Measurements from ENCODE around the gene STXBP4. TPM values are rescaled to one million over a fixed set of nuclear protein-coding genes. Genes with fewer than 3 reads are reported as not detected.

STXBP4 gene
- total RNA-seq, 2 experiments from 2014 or later: 5.1 to 5.4 TPM

GRCh38 chr17:55120651-55121050 lies 152.1 kb downstream of the STXBP4 start:
- Mint-ChIP-seq H3K27me3 (no peaks in the 10 kb centered on the region), H3K4me1 (ENCODE audit: low read depth) (peaks cover 7% of the 10 kb centered on the region), H3K36me3 (ENCODE audit: low read depth) (no peaks in the 10 kb centered on the region), H3K4me3 (no peak overlapping the region), H3K27ac (no peak overlapping the region), H3K9me3 (no peaks in the 10 kb centered on the region)
- ATAC-seq (ENCODE audit: poor library complexity) (no peak), DNase-seq (no peak)
- H3K4me1 ChIP-seq (ENCODE audit: insufficient read depth, low read length): no peaks in the 10 kb centered on the region
- no peak overlapping the region for H3K4me3 ChIP-seq (ENCODE audit: low read length)
- no peaks in the 10 kb centered on the region for H3K36me3 ChIP-seq (ENCODE audit: insufficient read depth, low read length)
- H3K27ac ChIP-seq (ENCODE audit: low read depth in 1 of 2, low read length in 2 of 2): no peak overlapping the region
- H3K27me3 ChIP-seq (ENCODE audit: control insufficient read depth in 1 of 2, insufficient read depth in 2 of 2, low read length in 2 of 2): no peaks in the 10 kb centered on the region
- no peaks in the 10 kb centered on the region for H3K9me3 ChIP-seq (ENCODE audit: control insufficient read depth in 1 of 2, insufficient read depth in 1 of 2, low read length in 2 of 2)
- CTCF ChIA-PET: no interaction called here
- POLR2A ChIA-PET: no interaction called here
- intact Hi-C loops (cut with DNase I, micrococcal nuclease): no loop called here
- TF ChIP-seq, protein P1, sequence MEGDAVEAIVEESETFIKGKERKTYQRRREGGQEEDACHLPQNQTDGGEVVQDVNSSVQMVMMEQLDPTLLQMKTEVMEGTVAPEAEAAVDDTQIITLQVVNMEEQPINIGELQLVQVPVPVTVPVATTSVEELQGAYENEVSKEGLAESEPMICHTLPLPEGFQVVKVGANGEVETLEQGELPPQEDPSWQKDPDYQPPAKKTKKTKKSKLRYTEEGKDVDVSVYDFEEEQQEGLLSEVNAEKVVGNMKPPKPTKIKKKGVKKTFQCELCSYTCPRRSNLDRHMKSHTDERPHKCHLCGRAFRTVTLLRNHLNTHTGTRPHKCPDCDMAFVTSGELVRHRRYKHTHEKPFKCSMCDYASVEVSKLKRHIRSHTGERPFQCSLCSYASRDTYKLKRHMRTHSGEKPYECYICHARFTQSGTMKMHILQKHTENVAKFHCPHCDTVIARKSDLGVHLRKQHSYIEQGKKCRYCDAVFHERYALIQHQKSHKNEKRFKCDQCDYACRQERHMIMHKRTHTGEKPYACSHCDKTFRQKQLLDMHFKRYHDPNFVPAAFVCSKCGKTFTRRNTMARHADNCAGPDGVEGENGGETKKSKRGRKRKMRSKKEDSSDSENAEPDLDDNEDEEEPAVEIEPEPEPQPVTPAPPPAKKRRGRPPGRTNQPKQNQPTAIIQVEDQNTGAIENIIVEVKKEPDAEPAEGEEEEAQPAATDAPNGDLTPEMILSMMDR (IDR thresholded peaks at IDR 0.05): no peak

- H3K27ac ChIP-seq (ENCODE audit: low read depth in 1 of 2, low read length in 2 of 2): no peak overlapping the region
- intact Hi-C loops (cut with DNase I, micrococcal nuclease): no loop called here
- Mint-ChIP-seq H3K9me3 (no peaks in the 10 kb centered on the region), H3K36me3 (ENCODE audit: low read depth) (no peaks in the 10 kb centered on the region), H3K4me1 (ENCODE audit: low read depth) (peaks cover 6% of the 10 kb centered on the region), H3K27ac (no peak overlapping the region), H3K4me3 (no peak overlapping the region), H3K27me3 (no peaks in the 10 kb centered on the region)
- ATAC-seq (ENCODE audit: poor library complexity) (no peak), DNase-seq (no peak)
- H3K4me3 ChIP-seq (ENCODE audit: low read length): no peak overlapping the region
- H3K27me3 ChIP-seq (ENCODE audit: control insufficient read depth in 1 of 2, insufficient read depth in 2 of 2, low read length in 2 of 2): no peaks in the 10 kb centered on the region
- H3K4me1 ChIP-seq (ENCODE audit: insufficient read depth, low read length): no peaks in the 10 kb centered on the region
- H3K36me3 ChIP-seq (ENCODE audit: insufficient read depth, low read length): no peaks in the 10 kb centered on the region
- TF ChIP-seq, protein P1 (IDR thresholded peaks at IDR 0.05): no peak
- ChIA-PET POLR2A (no interaction called here), CTCF (no interaction called here)
- no peaks in the 10 kb centered on the region for H3K9me3 ChIP-seq (ENCODE audit: control insufficient read depth in 1 of 2, insufficient read depth in 1 of 2, low read length in 2 of 2)
Observed at GRCh38 chr17:55121268-55121667, 152.7 kb downstream of the STXBP4 start.

- ChIA-PET POLR2A (no interaction called here), CTCF (no interaction called here)
- no peaks in the 10 kb centered on the region for H3K9me3 Mint-ChIP-seq
- no peak overlapping the region for H3K27ac ChIP-seq (ENCODE audit: low read depth in 1 of 2, low read length in 2 of 2)
- intact Hi-C loops (cut with DNase I, micrococcal nuclease): no loop called here
- no peaks in the 10 kb centered on the region for H3K27me3 ChIP-seq (ENCODE audit: control insufficient read depth in 1 of 2, insufficient read depth in 2 of 2, low read length in 2 of 2)
- H3K36me3 ChIP-seq (ENCODE audit: insufficient read depth, low read length): no peaks in the 10 kb centered on the region
- no peaks in the 10 kb centered on the region for H3K4me1 ChIP-seq (ENCODE audit: insufficient read depth, low read length)
- H3K27me3 Mint-ChIP-seq: no peaks in the 10 kb centered on the region
- H3K4me1 Mint-ChIP-seq (ENCODE audit: low read depth): no peaks in the 10 kb centered on the region
- TF ChIP-seq, protein P1 (IDR thresholded peaks at IDR 0.05): no peak
- no peaks in the 10 kb centered on the region for H3K9me3 ChIP-seq (ENCODE audit: control insufficient read depth in 1 of 2, insufficient read depth in 1 of 2, low read length in 2 of 2)
- ATAC-seq (ENCODE audit: poor library complexity) (no peak), DNase-seq (no peak)
- no peak overlapping the region for H3K27ac Mint-ChIP-seq
- H3K36me3 Mint-ChIP-seq (ENCODE audit: low read depth): no peaks in the 10 kb centered on the region
- H3K4me3 Mint-ChIP-seq: no peak overlapping the region
- H3K4me3 ChIP-seq (ENCODE audit: low read length): no peak overlapping the region
Observed at GRCh38 chr17:55122114-55122513, 153.5 kb downstream of the STXBP4 start.
